Measurements from ENCODE around the gene XDH.

Gene XDH

GRCh38 chr2:31314761-31315160 is 99.8 kb downstream of the XDH start:
- Histone ChIP-seq H3K4me2 (ENCODE audit: low read depth, low read length) (no peak overlapping the region), H4K20me1 (ENCODE audit: insufficient read depth, low read length) (no peaks in the 10 kb centered on the region), H3K4me1 (ENCODE audit: low read length) (peaks cover 18% of the 10 kb centered on the region), H3K27ac (ENCODE audit: low read length) (no peak overlapping the region), H3K9me3 (replicated peaks; ENCODE audit: insufficient read depth, low read length) (no peaks in the 10 kb centered on the region), H3F3A (ENCODE audit: insufficient read depth, low read length) (peaks cover 5% of the 10 kb centered on the region; the same call in 1 of the 2 replicates), H3K9me2 (replicated peaks; ENCODE audit: insufficient read depth, low read length) (no peaks in the 10 kb centered on the region), H3K36me3 (replicated peaks; ENCODE audit: insufficient read depth, low read length) (no peaks in the 10 kb centered on the region), H3K9ac (ENCODE audit: low read length) (no peak overlapping the region), H2AFZ (ENCODE audit: low read length) (no peak overlapping the region), H3K79me2 (ENCODE audit: low read length) (no peaks in the 10 kb centered on the region), H3K4me3 (ENCODE audit: low read length) (no peak overlapping the region), H3K27me3 (replicated peaks; ENCODE audit: insufficient read depth, low read length) (no peaks in the 10 kb centered on the region)
- TF ChIP-seq EZH2phosphoT487 (IDR thresholded peaks at IDR 0.05; ENCODE audit: low read length) (no peak), EZH2 (optimal IDR thresholded peaks at IDR 0.05; ENCODE audit: low read depth, low read length) (no peak), CTCF (IDR thresholded peaks at IDR 0.05; ENCODE audit: low read length) (no peak)
- DNase-seq: no peak

DNA sequence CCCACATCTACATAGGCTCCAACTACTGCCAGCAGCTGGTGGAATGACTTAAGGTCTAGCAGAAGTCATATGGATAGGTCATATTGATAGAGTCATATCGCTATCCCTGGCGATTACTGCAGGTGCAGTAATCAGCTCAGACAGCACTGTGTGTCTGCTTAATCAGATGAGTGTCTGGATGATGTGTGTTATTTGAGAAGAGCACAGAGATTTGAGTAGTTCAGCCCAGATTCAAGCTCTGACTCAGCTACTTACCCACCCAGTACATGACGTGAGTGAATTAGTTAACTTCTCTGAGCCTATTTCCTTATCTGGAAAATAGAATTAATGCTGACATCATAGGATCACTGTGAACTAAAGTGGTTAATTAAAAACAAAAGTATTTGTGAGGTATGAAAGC is 101.6 kb downstream of the XDH start:
- no peaks in the 10 kb centered on the region for H3K9me3 ChIP-seq (replicated peaks; ENCODE audit: insufficient read depth, low read length)
- H3K4me1 ChIP-seq (ENCODE audit: low read length): 0 out of 2 replicates have a peak, but pooled peaks cover under 1% of the 10 kb centered on the region
- no peak overlapping the region for H3K9ac ChIP-seq (ENCODE audit: low read length)
- no peak overlapping the region for H2AFZ ChIP-seq (ENCODE audit: low read length)
- H3K4me2 ChIP-seq (ENCODE audit: low read depth, low read length): no peak overlapping the region
- no peaks in the 10 kb centered on the region for H3F3A ChIP-seq (ENCODE audit: insufficient read depth, low read length)
- H4K20me1 ChIP-seq (ENCODE audit: insufficient read depth, low read length): no peaks in the 10 kb centered on the region
- TF ChIP-seq EZH2phosphoT487 (IDR thresholded peaks at IDR 0.05; ENCODE audit: low read length): no peak
- no peak for TF ChIP-seq EZH2 (optimal IDR thresholded peaks at IDR 0.05; ENCODE audit: low read depth, low read length)
- no peak for TF ChIP-seq CTCF (IDR thresholded peaks at IDR 0.05; ENCODE audit: low read length)
- DNase-seq: no peak
- no peak overlapping the region for H3K27ac ChIP-seq (ENCODE audit: low read length)
- H3K79me2 ChIP-seq (ENCODE audit: low read length): no peaks in the 10 kb centered on the region
- no peaks in the 10 kb centered on the region for H3K9me2 ChIP-seq (replicated peaks; ENCODE audit: insufficient read depth, low read length)
- H3K4me3 ChIP-seq (ENCODE audit: low read length): no peak overlapping the region
- no peaks in the 10 kb centered on the region for H3K27me3 ChIP-seq (replicated peaks; ENCODE audit: insufficient read depth, low read length)
- no peaks in the 10 kb centered on the region for H3K36me3 ChIP-seq (replicated peaks; ENCODE audit: insufficient read depth, low read length)

- Histone ChIP-seq H3K9ac (ENCODE audit: low read length) (no peak overlapping the region), H3K27me3 (replicated peaks; ENCODE audit: insufficient read depth, low read length) (no peaks in the 10 kb centered on the region), H3K36me3 (replicated peaks; ENCODE audit: insufficient read depth, low read length) (no peaks in the 10 kb centered on the region), H3K4me1 (ENCODE audit: low read length) (no peaks in the 10 kb centered on the region), H3K9me2 (replicated peaks; ENCODE audit: insufficient read depth, low read length) (no peaks in the 10 kb centered on the region), H4K20me1 (ENCODE audit: insufficient read depth, low read length) (no peaks in the 10 kb centered on the region), H3K9me3 (replicated peaks; ENCODE audit: insufficient read depth, low read length) (no peaks in the 10 kb centered on the region), H3K79me2 (ENCODE audit: low read length) (no peaks in the 10 kb centered on the region), H3K4me3 (ENCODE audit: low read length) (no peak overlapping the region), H3F3A (ENCODE audit: insufficient read depth, low read length) (no peaks in the 10 kb centered on the region), H2AFZ (ENCODE audit: low read length) (no peak overlapping the region), H3K27ac (ENCODE audit: low read length) (no peak overlapping the region), H3K4me2 (ENCODE audit: low read depth, low read length) (no peak overlapping the region)
- DNase-seq: no peak
- no peak for TF ChIP-seq EZH2 (optimal IDR thresholded peaks at IDR 0.05; ENCODE audit: low read depth, low read length)
- no peak for TF ChIP-seq CTCF (IDR thresholded peaks at IDR 0.05; ENCODE audit: low read length)
- TF ChIP-seq EZH2phosphoT487 (IDR thresholded peaks at IDR 0.05; ENCODE audit: low read length): no peak
These were observed 109.7 kb downstream of the XDH start for GRCh38 chr2:31304816-31305215.

Data from MM.1S (cell line).